Activated CD8-positive, alpha-beta T cell treated with anti-CD3 and anti-CD28 coated beads, Interleukin-2, amount 10 ng/mL, durations not matched to agents 7 days and 5 days (primary cell): ENCODE data around the gene IFITM10. TPM values are rescaled to one million over a fixed set of nuclear protein-coding genes. Genes with fewer than 3 reads are reported as not detected.

ENCODE experiments used
- ATAC-seq: fragments of 150-1000 bp; cut with Tn5 transposase; one replicate; pipeline ENCODE4 v1.10.0; 2021; ENCODE audit warnings: moderate library complexity
- CTCF ChIA-PET: fragments of 350-600 bp; sonication (Branson Sonifier 250); formaldehyde crosslinking; loops from one replicate; lab custom pipeline; 2021; ENCODE audit warnings: antibody characterized with exemption; lab: Charles Lee
- POLR2A ChIA-PET: fragments of 350-600 bp; sonication (Branson Sonifier 250); formaldehyde crosslinking; loops from one replicate; lab custom pipeline; 2021; ENCODE audit warnings: antibody characterized with exemption; lab: Charles Lee
- DNase-seq: peaks from one replicate; pipeline ENCODE4 v3.0.0-alpha.2; 2020
- H3K27ac Mint-ChIP-seq: one replicate; pipeline ENCODE4 v1.8.0; 2021; ENCODE audit warnings: mild to moderate bottlenecking, mixed read lengths
- H3K27me3 Mint-ChIP-seq: one replicate; pipeline ENCODE4 v1.8.0; 2021; ENCODE audit warnings: low read depth, mixed read lengths
- H3K36me3 Mint-ChIP-seq: one replicate; pipeline ENCODE4 v1.8.0; 2021; ENCODE audit warnings: low read depth, mixed read lengths
- H3K4me1 Mint-ChIP-seq: one replicate; pipeline ENCODE4 v1.8.0; 2021; ENCODE audit warnings: low read depth, mixed read lengths
- H3K4me3 Mint-ChIP-seq: one replicate; pipeline ENCODE4 v1.8.0; 2021; ENCODE audit warnings: mild to moderate bottlenecking, mixed read lengths
- H3K9me3 Mint-ChIP-seq: one replicate; pipeline ENCODE4 v1.8.0; 2022; ENCODE audit warnings: mixed read lengths; ENCODE audit not compliant: insufficient read depth
- total RNA-seq, 2 experiments: library from RNA; stranded (reverse); gene quantifications; one replicate each; pipeline ENCODE4 v1.2.3, GENCODE V29; 2021

Gene IFITM10
- total RNA-seq, 2 experiments from 2014 or later: 0.63 to 1.0 TPM

DNA sequence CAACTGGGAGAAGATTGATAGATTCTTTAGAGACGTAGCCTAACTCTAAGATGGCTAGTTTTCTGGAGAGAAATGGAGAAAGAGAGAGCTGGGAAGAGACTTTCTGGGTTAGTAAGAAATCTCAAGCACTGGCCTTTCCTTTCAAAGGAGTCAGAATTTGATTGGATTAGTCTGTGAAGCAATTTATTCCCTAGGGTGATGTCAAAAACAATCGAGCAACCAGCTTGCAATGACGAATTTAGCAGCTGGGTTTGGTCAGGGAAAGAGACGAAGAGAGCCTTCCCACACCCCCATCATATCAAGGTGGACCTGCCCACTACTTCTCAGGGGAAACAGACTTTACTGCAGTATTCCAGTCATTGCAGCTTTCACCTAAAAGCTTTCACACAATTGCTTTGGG lies 42.6 kb downstream of the IFITM10 start:
- DNase-seq: no peak
- H3K27me3 Mint-ChIP-seq: peaks cover 34% of the 10 kb centered on the region
- no peak overlapping the region for H3K27ac Mint-ChIP-seq
- H3K4me1 Mint-ChIP-seq: peaks cover 23% of the 10 kb centered on the region
- ChIA-PET CTCF (interaction anchor here (0.9 to 5.3 kb wide), 4 partner anchors 14 to 125 kb away, joined by 5 to 35 read pairs (median 20); no protein-coding TSS in a partner anchor), POLR2A (no interaction called here)
- no peak overlapping the region for H3K4me3 Mint-ChIP-seq
- H3K9me3 Mint-ChIP-seq: peaks cover 4% of the 10 kb centered on the region
- peaks cover 1% of the 10 kb centered on the region for H3K36me3 Mint-ChIP-seq
- ATAC-seq: no peak

DNA sequence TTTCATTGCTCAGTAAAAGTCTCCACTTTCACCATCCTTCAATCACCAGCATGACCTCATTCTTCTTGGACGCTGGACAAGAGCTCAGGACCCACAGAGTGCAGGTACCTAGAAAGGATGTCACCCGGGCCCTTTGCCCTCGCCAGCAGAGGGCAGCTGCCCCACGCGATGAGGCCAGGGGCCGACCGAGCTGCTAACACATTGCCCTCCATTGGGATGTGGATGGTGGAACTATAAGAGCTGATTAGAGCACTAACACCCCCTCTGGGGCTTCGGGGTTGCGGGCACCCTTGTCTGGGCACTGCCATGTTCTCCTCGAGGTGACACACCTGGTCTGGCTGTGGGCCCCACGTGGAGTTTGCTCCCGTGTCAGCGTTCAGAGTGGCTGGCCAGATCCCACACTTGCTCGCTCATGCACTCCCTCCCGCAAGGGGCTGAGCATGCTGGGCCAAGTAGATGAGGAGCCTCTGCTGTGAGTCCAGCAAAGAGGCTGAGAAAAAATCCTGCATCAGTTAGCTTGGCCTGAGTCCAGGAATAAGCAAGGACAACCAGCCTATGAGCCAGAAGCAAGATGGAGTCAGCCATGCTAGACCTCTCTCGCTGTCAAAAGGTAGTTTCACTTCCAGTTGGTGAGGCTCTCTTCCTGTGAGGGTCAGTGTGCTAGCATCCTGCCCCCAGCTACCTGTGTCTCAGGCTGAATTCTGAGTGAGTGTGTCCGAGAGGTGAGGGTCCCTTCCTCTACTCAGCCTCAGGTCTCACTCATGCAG lies 43.6 kb downstream of the IFITM10 start:
- H3K4me1 Mint-ChIP-seq: peaks cover 25% of the 10 kb centered on the region
- ChIA-PET CTCF (interaction anchor here (0.8 to 5.3 kb wide), 10 partner anchors 13 to 295 kb away, joined by 3 to 35 read pairs (median 4); no protein-coding TSS in a partner anchor), POLR2A (interaction anchor here (1.0 kb wide), 1 partner anchor 50 kb away, joined by 3 read pairs; no protein-coding TSS in a partner anchor)
- peaks cover 10% of the 10 kb centered on the region for H3K9me3 Mint-ChIP-seq
- ATAC-seq (peak; percentile 44), DNase-seq (peak; percentile 44)
- no peak overlapping the region for H3K4me3 Mint-ChIP-seq
- peaks cover 6% of the 10 kb centered on the region for H3K36me3 Mint-ChIP-seq
- no peak overlapping the region for H3K27ac Mint-ChIP-seq
- H3K27me3 Mint-ChIP-seq: peaks cover 33% of the 10 kb centered on the region

DNA sequence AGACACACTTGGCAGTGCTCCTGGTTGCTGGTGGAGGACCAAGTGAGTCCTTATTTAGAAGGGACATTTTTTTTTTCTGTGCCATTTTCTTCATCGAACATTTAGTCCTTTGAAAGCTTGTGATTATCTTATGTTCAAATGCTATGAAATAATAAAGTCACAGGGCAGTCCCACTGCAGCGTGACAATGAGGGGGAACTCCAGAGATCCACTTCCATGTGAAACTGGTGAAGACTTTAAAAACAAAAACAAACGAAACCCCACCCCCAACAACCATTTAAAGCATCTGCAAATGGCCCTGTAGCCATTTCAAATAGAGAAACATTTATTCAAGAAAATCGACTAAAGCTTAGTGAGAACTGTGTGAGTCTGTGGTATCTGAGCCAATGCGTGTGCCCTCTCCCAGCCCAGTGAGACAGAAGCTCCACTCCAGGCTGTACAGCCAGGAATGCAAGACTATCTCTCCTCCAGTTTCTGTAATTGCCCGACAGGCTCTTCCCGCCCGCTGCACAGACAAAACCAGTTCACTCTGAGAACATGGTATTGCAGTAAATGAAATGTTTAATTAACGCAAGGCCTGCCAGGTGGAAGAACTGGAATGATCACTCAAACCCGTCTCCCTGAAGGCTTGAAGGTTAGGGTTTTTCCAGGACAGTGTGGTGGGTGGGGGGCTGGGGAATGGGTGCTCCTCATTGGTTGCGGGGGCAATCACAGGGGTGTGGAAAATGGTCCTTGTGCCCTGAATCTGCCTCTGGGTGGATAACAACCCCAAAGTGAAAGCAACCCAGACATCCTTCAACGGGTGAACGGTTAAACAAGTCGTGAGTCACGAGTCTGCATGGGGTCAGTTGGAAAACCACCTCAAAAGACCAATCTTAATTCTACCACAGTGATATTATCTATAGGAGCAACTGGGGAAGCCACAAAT lies 45.0 kb downstream of the IFITM10 start:
- Mint-ChIP-seq H3K4me3 (no peak overlapping the region), H3K27ac (no peak overlapping the region), H3K27me3 (peaks cover 22% of the 10 kb centered on the region), H3K9me3 (peaks cover 18% of the 10 kb centered on the region), H3K4me1 (peaks cover 37% of the 10 kb centered on the region), H3K36me3 (peaks cover 12% of the 10 kb centered on the region)
- ChIA-PET POLR2A (no interaction called here), CTCF (interaction anchor here (1.4 to 5.3 kb wide), 2 partner anchors 12 to 128 kb away, joined by 5 to 35 read pairs; no protein-coding TSS in a partner anchor)
- ATAC-seq (no peak), DNase-seq (no peak)

DNA sequence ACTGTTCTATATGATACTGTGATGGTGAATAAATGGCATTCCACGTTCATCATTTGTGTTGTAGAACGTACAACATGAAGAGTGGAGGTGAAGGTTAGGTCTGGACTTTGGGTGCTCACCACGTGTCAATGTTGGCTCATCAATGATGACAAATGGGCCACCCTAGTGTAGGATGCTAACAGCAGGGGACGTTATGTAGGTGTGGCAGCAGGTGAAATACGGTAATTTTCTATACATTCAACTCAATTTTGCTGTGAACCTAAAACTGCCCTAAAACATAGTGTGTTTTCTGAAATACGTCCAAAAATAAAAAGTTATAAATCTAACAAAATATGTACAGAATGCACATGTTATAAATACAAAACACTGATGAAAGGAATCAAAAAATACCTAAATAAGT lies 47.2 kb downstream of the IFITM10 start:
- Mint-ChIP-seq H3K27ac (no peak overlapping the region), H3K4me3 (no peak overlapping the region), H3K27me3 (peaks cover 10% of the 10 kb centered on the region), H3K36me3 (peaks cover 14% of the 10 kb centered on the region), H3K9me3 (peaks cover 18% of the 10 kb centered on the region), H3K4me1 (peaks cover 37% of the 10 kb centered on the region)
- ATAC-seq (no peak), DNase-seq (no peak)
- ChIA-PET CTCF (interaction anchor here (1.8 kb wide), 1 partner anchor 9 kb away, joined by 7 read pairs; no protein-coding TSS in a partner anchor), POLR2A (interaction anchor here (0.6 kb wide), 1 partner anchor 866 kb away, joined by 3 read pairs; no protein-coding TSS in a partner anchor)

DNA sequence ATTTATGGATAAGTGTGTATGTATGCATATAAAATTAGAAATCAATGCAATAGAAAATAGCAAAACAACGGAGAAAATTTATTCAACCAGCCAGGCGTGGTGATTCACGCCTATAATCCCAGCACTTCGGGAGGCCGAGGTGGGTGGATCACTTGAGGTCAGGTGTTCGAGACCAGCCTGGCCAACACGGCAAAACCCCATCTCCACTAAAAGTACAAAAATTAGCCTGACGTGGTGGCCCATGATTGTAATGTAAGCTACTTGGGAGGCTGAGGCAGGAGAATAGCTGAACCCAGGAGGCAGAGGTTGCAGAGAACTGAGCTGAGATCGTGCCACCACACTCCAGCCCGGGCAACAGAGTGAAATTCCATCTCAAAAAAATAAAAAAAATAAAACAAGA lies 47.9 kb downstream of the IFITM10 start:
- Mint-ChIP-seq H3K4me1 (peaks cover 41% of the 10 kb centered on the region), H3K9me3 (peaks cover 18% of the 10 kb centered on the region), H3K27ac (no peak overlapping the region), H3K4me3 (no peak overlapping the region), H3K36me3 (peaks cover 14% of the 10 kb centered on the region), H3K27me3 (peaks cover 9% of the 10 kb centered on the region)
- POLR2A ChIA-PET: no interaction called here
- DNase-seq: no peak
- ATAC-seq: no peak
- CTCF ChIA-PET: interaction anchor here (1.8 to 6.0 kb wide), 3 partner anchors 9 to 449 kb away, joined by 7 to 56 read pairs (median 10); partner anchors contain the start of gene SYT8

DNA sequence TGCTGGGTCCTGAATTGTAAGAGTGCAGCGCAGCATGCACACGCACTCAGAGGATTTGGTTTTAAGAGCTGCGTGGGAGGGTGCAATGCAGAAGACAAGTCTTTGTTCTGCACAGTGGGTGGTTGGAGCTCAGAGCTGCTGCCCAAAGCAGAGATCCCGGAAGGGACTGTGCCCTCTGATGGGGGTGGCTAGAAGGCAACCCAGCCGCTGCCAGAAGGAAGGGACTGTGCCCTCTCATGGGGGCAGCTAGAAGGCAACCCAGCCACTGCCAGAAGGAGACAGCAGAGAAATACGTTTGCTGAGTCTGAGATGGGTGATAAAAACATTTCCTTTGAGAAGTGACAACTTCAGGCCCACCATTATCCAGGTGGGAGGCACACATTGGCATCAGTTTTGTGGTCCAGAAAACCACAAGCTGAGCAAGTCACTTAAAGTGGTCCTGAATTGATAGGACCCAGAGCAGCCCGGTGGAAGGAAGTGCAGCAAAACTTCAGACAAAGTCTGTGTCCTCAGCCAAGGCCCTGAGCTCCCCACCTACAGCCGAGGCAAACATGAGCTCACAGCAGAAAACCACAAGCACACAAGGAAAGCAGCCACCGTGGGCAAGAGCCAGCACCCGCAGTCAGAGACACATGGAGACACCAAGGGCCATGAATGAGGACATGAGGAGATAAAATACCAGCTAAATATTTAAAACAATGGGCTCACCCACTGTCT lies 49.1 kb downstream of the IFITM10 start:
- ATAC-seq: peak; percentile 47
- H3K9me3 Mint-ChIP-seq: peaks cover 18% of the 10 kb centered on the region
- DNase-seq: peak; percentile 41
- peaks cover 30% of the 10 kb centered on the region for H3K4me1 Mint-ChIP-seq
- peaks cover 8% of the 10 kb centered on the region for H3K27me3 Mint-ChIP-seq
- POLR2A ChIA-PET: interaction anchor here (1.0 to 1.1 kb wide), 2 partner anchors 11 to 56 kb away, joined by 3 to 5 read pairs; no protein-coding TSS in a partner anchor
- H3K27ac Mint-ChIP-seq: peak overlapping the region; percentile 2
- peaks cover 14% of the 10 kb centered on the region for H3K36me3 Mint-ChIP-seq
- H3K4me3 Mint-ChIP-seq: no peak overlapping the region
- CTCF ChIA-PET: interaction anchor here (0.7 to 6.0 kb wide), 8 partner anchors 49 to 450 kb away, joined by 3 to 56 read pairs (median 4); partner anchors contain the start of gene SYT8

DNA sequence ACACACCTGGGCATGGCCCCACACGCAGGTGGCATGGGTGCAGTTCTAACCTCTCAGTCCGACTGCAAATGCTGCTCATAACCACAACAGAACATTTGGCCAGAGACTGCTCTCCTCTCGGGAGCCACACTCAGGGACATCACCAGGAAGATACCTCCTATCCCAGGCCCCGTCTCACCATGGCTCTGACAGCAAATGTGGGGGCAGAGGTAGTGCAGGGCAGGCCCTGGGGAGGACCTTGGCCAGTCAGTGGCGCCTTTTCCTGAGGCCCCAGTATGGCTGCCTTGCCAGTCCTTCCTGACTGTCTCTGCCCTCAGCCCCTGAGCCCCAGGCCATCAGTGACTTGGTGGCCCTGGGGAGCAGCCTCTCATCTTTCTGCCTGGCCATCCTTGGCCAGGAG lies 50.6 kb downstream of the IFITM10 start:
- Mint-ChIP-seq H3K27ac (no peak overlapping the region), H3K4me1 (peaks cover 18% of the 10 kb centered on the region), H3K9me3 (peaks cover 18% of the 10 kb centered on the region), H3K27me3 (peaks cover 15% of the 10 kb centered on the region), H3K4me3 (no peak overlapping the region), H3K36me3 (peaks cover 14% of the 10 kb centered on the region)
- ChIA-PET POLR2A (interaction anchor here (1.1 kb wide), 1 partner anchor 13 kb away, joined by 3 read pairs; no protein-coding TSS in a partner anchor), CTCF (interaction anchor here (6.0 kb wide), 1 partner anchor 134 kb away, joined by 56 read pairs; the partner anchor contains the start of gene SYT8)
- ATAC-seq: no peak
- DNase-seq: no peak

DNA sequence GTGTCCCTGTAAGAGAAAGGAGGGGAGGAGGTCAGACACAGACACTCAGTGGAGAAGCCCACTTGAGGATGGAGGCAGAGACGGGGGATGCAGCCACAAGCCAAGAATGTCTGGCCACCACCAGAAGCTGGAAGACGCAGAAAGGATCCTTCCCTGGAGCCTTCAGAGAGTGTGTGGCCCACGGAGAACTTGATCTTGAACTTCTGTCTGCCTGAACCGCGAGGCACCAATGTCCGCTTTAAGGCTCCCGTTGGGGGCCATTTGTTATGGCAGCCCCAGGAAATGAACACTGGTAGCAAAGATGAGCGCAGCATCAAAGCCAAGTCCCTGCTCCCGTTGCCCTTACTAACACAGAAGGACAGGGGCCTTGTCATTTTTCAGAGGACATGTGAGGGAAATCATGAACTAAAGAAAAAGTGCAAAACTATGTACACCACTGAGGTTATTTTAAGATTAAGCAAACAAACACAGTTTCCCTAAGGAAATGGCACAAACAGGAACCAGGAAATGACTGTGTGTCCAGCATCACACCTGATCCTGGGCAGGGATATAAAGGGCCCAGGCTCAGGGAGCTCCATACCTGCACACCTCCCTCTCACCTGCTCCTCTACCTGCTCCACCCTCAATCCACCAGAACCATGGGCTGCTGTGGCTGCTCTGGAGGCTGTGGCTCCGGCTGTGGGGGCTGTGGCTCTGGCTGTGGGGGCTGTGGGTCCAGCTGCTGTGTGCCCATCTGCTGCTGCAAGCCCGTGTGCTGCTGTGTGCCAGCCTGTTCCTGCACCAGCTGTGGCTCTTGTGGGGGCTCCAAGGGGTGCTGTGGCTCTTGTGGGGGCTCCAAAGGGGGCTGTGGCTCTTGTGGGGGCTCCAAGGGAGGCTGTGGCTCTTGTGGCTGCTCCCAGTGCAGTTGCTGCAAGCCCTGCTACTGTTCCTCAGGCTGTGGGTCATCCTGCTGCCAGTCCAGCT lies 53.5 kb downstream of the IFITM10 start, which contains the start of gene KRTAP5-6:
Gene KRTAP5-6, plus strand, starts transcription at position 588 of the 963 bp plus-strand sequence. Its CDS starts 51 bp downstream, at position 639.
- POLR2A ChIA-PET: no interaction called here
- ATAC-seq: no peak
- H3K27me3 Mint-ChIP-seq: peaks cover 15% of the 10 kb centered on the region

DNA sequence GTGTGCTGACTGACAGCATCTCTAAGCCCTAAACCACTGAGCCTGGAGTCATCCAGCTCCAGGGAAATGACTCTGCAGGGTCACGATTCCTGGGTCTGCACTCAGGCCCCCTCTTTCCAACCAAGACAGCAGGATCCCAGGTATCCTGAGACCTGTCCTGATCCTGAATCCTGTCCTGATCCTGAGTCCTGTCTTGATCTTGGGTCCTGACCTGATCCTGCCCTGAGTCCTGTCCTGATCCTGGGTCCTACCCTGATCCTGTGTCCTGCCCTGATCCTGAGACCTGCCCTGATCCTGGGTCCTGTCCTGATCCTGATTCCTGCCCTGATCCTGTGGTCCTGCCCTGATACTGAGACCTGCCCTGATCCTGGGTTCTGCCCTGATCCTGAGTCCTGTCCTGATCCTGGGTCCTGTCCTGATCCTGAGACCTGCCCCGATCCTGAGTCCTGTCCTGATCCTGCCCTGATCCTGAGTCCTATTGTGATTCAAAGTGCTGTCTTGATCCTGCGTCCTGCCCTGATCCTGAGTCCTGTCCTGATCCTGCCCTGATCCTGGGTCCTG lies 54.8 kb downstream of the IFITM10 start:
- CTCF ChIA-PET: interaction anchor here (2.7 to 5.3 kb wide), 3 partner anchors 42 to 135 kb away, joined by 14 to 311 read pairs (median 40); partner anchors contain the start of gene SYT8
- DNase-seq (no peak), ATAC-seq (no peak)
- Mint-ChIP-seq H3K4me3 (no peak overlapping the region), H3K9me3 (no peaks in the 10 kb centered on the region), H3K4me1 (peaks cover 11% of the 10 kb centered on the region), H3K36me3 (peaks cover 2% of the 10 kb centered on the region), H3K27ac (peak overlapping the region; percentile 12), H3K27me3 (peaks cover 18% of the 10 kb centered on the region)
- POLR2A ChIA-PET: no interaction called here

More for the DNA sequence above, 53.5 kb downstream of the IFITM10 start, which contains the start of gene KRTAP5-6:
- DNase-seq: no peak
- Mint-ChIP-seq H3K36me3 (peaks cover 9% of the 10 kb centered on the region), H3K27ac (no peak within 1 kb of the TSS), H3K9me3 (peaks cover 9% of the 10 kb centered on the region), H3K4me1 (peaks cover 23% of the 10 kb centered on the region), H3K4me3 (no peak within 1 kb of the TSS)
- CTCF ChIA-PET: interaction anchor here (1.7 to 6.0 kb wide), 2 partner anchors 136 to 305 kb away, joined by 6 to 56 read pairs; partner anchors contain the start of gene SYT8
